Breast epithelium (tissue), 3 donors: ENCODE data around the gene DAPK1.

Source experiments
- POLR2A ChIP-seq: fragments of 450-650 bp; IDR thresholded peaks from one replicate; pipeline ENCODE4 v1.6.1; 2016; ENCODE audit warnings: antibody characterized with exemption, mild to moderate bottlenecking, moderate library complexity
- POLR2AphosphoS5 ChIP-seq, 3 donors: sonication (generic); formaldehyde crosslinking; IDR thresholded peaks; one replicate each; pipeline ENCODE4 v1.6.1; 2017; ENCODE audit warnings: antibody characterized with exemption in 3 of 3
- TF ChIP-seq, protein P1 (sequence below), 3 donors: fragments of 450-650 bp; IDR thresholded peaks; one replicate each; pipeline ENCODE4 v1.5.1; 2016 to 2017; ENCODE audit warnings: antibody characterized with exemption in 3 of 3, mild to moderate bottlenecking in 3 of 3, moderate library complexity in 3 of 3

DNA sequence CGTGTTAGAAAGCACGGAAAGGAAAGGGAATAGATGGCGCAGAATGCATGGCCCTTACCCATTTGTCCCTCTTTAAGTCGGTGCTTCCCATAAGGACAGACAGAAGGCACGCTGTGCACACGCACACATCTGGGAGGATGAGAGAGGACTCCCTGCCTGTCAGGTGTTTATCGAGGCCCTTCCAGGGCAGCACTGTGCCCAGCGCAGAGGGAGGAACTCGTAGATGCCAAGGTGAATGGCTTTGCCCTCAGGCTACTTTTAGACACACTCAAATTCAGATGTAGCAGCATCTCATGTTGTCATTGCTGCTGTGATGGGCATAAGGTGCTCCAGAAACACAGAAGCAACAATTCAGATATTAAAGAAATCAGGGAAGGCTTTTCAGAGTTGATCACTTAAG is 158.1 kb downstream of the DAPK1 start:
- TF ChIP-seq, protein P1, sequence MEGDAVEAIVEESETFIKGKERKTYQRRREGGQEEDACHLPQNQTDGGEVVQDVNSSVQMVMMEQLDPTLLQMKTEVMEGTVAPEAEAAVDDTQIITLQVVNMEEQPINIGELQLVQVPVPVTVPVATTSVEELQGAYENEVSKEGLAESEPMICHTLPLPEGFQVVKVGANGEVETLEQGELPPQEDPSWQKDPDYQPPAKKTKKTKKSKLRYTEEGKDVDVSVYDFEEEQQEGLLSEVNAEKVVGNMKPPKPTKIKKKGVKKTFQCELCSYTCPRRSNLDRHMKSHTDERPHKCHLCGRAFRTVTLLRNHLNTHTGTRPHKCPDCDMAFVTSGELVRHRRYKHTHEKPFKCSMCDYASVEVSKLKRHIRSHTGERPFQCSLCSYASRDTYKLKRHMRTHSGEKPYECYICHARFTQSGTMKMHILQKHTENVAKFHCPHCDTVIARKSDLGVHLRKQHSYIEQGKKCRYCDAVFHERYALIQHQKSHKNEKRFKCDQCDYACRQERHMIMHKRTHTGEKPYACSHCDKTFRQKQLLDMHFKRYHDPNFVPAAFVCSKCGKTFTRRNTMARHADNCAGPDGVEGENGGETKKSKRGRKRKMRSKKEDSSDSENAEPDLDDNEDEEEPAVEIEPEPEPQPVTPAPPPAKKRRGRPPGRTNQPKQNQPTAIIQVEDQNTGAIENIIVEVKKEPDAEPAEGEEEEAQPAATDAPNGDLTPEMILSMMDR (IDR thresholded peaks at IDR 0.05) = no peak
- TF ChIP-seq POLR2A (no peak), POLR2AphosphoS5 (IDR thresholded peaks at IDR 0.05) (no peak)
